Activated naive CD8-positive, alpha-beta T cell (primary cell): ENCODE data around the gene VCP.
A peak's percentile ranks its signal among the peaks of the same experiment; 100 is the strongest.

Experiments used
- H3K27ac Mint-ChIP-seq: one replicate; pipeline ENCODE4 v1.8.0; 2021; ENCODE audit warnings: mixed read lengths
- H3K27me3 Mint-ChIP-seq: one replicate; pipeline ENCODE4 v1.8.0; 2021; ENCODE audit warnings: mixed read lengths
- H3K36me3 Mint-ChIP-seq: one replicate; pipeline ENCODE4 v1.8.0; 2021; ENCODE audit warnings: mixed read lengths
- H3K4me1 Mint-ChIP-seq: one replicate; pipeline ENCODE4 v1.8.0; 2021; ENCODE audit warnings: low read depth, mixed read lengths
- H3K4me3 Mint-ChIP-seq: one replicate; pipeline ENCODE4 v1.8.0; 2021; ENCODE audit warnings: mild to moderate bottlenecking, mixed read lengths
- H3K9me3 Mint-ChIP-seq: one replicate; pipeline ENCODE4 v1.8.0; 2021; ENCODE audit warnings: low read depth, mixed read lengths

The VCP gene

GRCh38 chr9:35057271-35057620 lies 15.2 kb downstream of the VCP start:
- Mint-ChIP-seq H3K4me1 (no peaks in the 10 kb centered on the region), H3K9me3 (no peaks in the 10 kb centered on the region), H3K36me3 (peaks cover 21% of the 10 kb centered on the region), H3K27ac (no peak overlapping the region), H3K4me3 (no peak overlapping the region), H3K27me3 (no peaks in the 10 kb centered on the region)

GRCh38 chr9:35056571-35057270 lies 15.7 kb downstream of the VCP start:
- H3K9me3 Mint-ChIP-seq: no peaks in the 10 kb centered on the region
- H3K27ac Mint-ChIP-seq: no peak overlapping the region
- H3K4me1 Mint-ChIP-seq: no peaks in the 10 kb centered on the region
- H3K36me3 Mint-ChIP-seq: peaks cover 21% of the 10 kb centered on the region
- no peak overlapping the region for H3K4me3 Mint-ChIP-seq
- H3K27me3 Mint-ChIP-seq: no peaks in the 10 kb centered on the region

- Mint-ChIP-seq H3K27ac (peak overlapping the region; percentile 7), H3K9me3 (no peaks in the 10 kb centered on the region), H3K27me3 (no peaks in the 10 kb centered on the region), H3K4me1 (no peaks in the 10 kb centered on the region), H3K4me3 (no peak overlapping the region), H3K36me3 (peaks cover 26% of the 10 kb centered on the region)
Measured at GRCh38 chr9:35054871-35055644, 17.4 kb downstream of the VCP start.

GRCh38 chr9:35054185-35054835 lies 18.1 kb downstream of the VCP start:
- Mint-ChIP-seq H3K4me1 (no peaks in the 10 kb centered on the region), H3K27me3 (no peaks in the 10 kb centered on the region), H3K4me3 (no peak overlapping the region), H3K27ac (peak overlapping the region; percentile 7), H3K9me3 (no peaks in the 10 kb centered on the region), H3K36me3 (peaks cover 24% of the 10 kb centered on the region)

GRCh38 chr9:35051069-35051967 lies 21.1 kb downstream of the VCP start:
- Mint-ChIP-seq H3K27me3 (no peaks in the 10 kb centered on the region), H3K4me1 (no peaks in the 10 kb centered on the region), H3K4me3 (no peak overlapping the region), H3K27ac (peak overlapping the region; percentile 2), H3K9me3 (no peaks in the 10 kb centered on the region), H3K36me3 (peaks cover 21% of the 10 kb centered on the region)

- Mint-ChIP-seq H3K4me1 (no peaks in the 10 kb centered on the region), H3K27ac (peak overlapping the region; percentile 34)
Measured at GRCh38 chr9:35048511-35048910, 23.9 kb downstream of the VCP start.

GRCh38 chr9:35044071-35044470 lies 28.4 kb downstream of the VCP start:
- Mint-ChIP-seq H3K27ac (no peak overlapping the region), H3K4me1 (no peaks in the 10 kb centered on the region), H3K9me3 (no peaks in the 10 kb centered on the region), H3K36me3 (peaks cover 20% of the 10 kb centered on the region), H3K4me3 (no peak overlapping the region), H3K27me3 (no peaks in the 10 kb centered on the region)

More at GRCh38 chr9:35048511-35048910, 23.9 kb downstream of the VCP start:
- Mint-ChIP-seq H3K9me3 (no peaks in the 10 kb centered on the region), H3K4me3 (no peak overlapping the region), H3K36me3 (peaks cover 17% of the 10 kb centered on the region), H3K27me3 (no peaks in the 10 kb centered on the region)

GRCh38 chr9:35042891-35043545 lies 29.4 kb downstream of the VCP start:
- H3K4me3 Mint-ChIP-seq: no peak overlapping the region
- H3K9me3 Mint-ChIP-seq: no peaks in the 10 kb centered on the region
- no peaks in the 10 kb centered on the region for H3K4me1 Mint-ChIP-seq
- no peak overlapping the region for H3K27ac Mint-ChIP-seq
- H3K27me3 Mint-ChIP-seq: no peaks in the 10 kb centered on the region
- H3K36me3 Mint-ChIP-seq: peaks cover 12% of the 10 kb centered on the region

GRCh38 chr9:35042081-35042604 lies 30.3 kb downstream of the VCP start:
- Mint-ChIP-seq H3K27ac (no peak overlapping the region), H3K4me1 (no peaks in the 10 kb centered on the region), H3K27me3 (no peaks in the 10 kb centered on the region), H3K4me3 (no peak overlapping the region), H3K36me3 (peaks cover 12% of the 10 kb centered on the region), H3K9me3 (no peaks in the 10 kb centered on the region)

GRCh38 chr9:35035851-35036701 lies 36.3 kb downstream of the VCP start:
- Mint-ChIP-seq H3K36me3 (peaks cover 7% of the 10 kb centered on the region), H3K4me1 (peaks cover 7% of the 10 kb centered on the region), H3K27me3 (no peaks in the 10 kb centered on the region), H3K4me3 (peak overlapping the region; percentile 42), H3K9me3 (no peaks in the 10 kb centered on the region), H3K27ac (no peak overlapping the region)

GRCh38 chr9:35033101-35033500 lies 39.3 kb downstream of the VCP start:
- H3K27ac Mint-ChIP-seq: no peak overlapping the region
- peaks cover 7% of the 10 kb centered on the region for H3K4me1 Mint-ChIP-seq

GRCh38 chr9:35029852-35030251 lies 42.6 kb downstream of the VCP start:
- Mint-ChIP-seq H3K9me3 (no peaks in the 10 kb centered on the region), H3K36me3 (peaks cover 4% of the 10 kb centered on the region), H3K4me3 (no peak overlapping the region), H3K27me3 (no peaks in the 10 kb centered on the region), H3K4me1 (peaks cover 5% of the 10 kb centered on the region), H3K27ac (no peak overlapping the region)

More at GRCh38 chr9:35033101-35033500, 39.3 kb downstream of the VCP start:
- no peaks in the 10 kb centered on the region for H3K27me3 Mint-ChIP-seq
- no peak overlapping the region for H3K4me3 Mint-ChIP-seq
- H3K36me3 Mint-ChIP-seq: peaks cover 3% of the 10 kb centered on the region
- no peaks in the 10 kb centered on the region for H3K9me3 Mint-ChIP-seq

- Mint-ChIP-seq H3K9me3 (no peaks in the 10 kb centered on the region), H3K27me3 (no peaks in the 10 kb centered on the region), H3K36me3 (peaks cover 9% of the 10 kb centered on the region), H3K4me3 (no peak overlapping the region), H3K27ac (no peak overlapping the region), H3K4me1 (peaks cover 5% of the 10 kb centered on the region)
Measured at GRCh38 chr9:35029241-35029640, 43.2 kb downstream of the VCP start.
